H1 (cell line): ENCODE measurements around the gene SND1. TPM values are rescaled to one million over a fixed set of nuclear protein-coding genes. Genes with fewer than 3 reads are reported as not detected.

Experiments used
- ASH2L ChIP-seq: fragments of 200-600, 300-600 bp; sonication (generic); IDR thresholded peaks from one replicate; pipeline ENCODE4 v1.7.1; 2017; ENCODE audit warnings: low read length
- CHD2 ChIP-seq: IDR thresholded peaks from 2 replicates; pipeline ENCODE4 v1.6.1; 2012; ENCODE audit warnings: low read length, improper control_type of control experiment
- EZH2 ChIP-seq: fragments of 200-600 bp; sonication (generic); IDR thresholded peaks from 2 replicates; pipeline ENCODE4 v1.7.1; 2012; ENCODE audit warnings: low read depth, mild to moderate bottlenecking, moderate library complexity, low read length, inconsistent platforms; ENCODE audit not compliant: severe bottlenecking
- GABPA ChIP-seq: IDR thresholded peaks from 2 replicates; pipeline ENCODE4 v1.6.1; 2011; ENCODE audit warnings: mild to moderate bottlenecking, low read length, moderate library complexity, borderline replicate concordance; ENCODE audit not compliant: insufficient read depth
- JUN ChIP-seq: IDR thresholded peaks from 2 replicates; pipeline ENCODE4 v1.6.1; 2011; ENCODE audit warnings: low read depth, mild to moderate bottlenecking, improper control_type of control experiment, low read length
- KDM4A ChIP-seq: IDR thresholded peaks from one replicate; pipeline ENCODE4 v1.7.1; 2012; ENCODE audit warnings: low read depth, mild to moderate bottlenecking, moderate library complexity, low read length, inconsistent platforms; ENCODE audit not compliant: severe bottlenecking
- RAD21 ChIP-seq, 2 experiments: IDR thresholded peaks in 1 of 2; conservative IDR thresholded peaks in 1 of 2; 2 replicates each; pipeline ENCODE4 v1.6.1; 2011; ENCODE audit warnings: low read depth in 2 of 2, low read length in 2 of 2, improper control_type of control experiment in 1 of 2, inconsistent platforms in 1 of 2, mild to moderate bottlenecking in 1 of 2, moderate library complexity in 1 of 2
- polyA plus RNA-seq, 7 experiments: library from polyadenylated mRNA; depleted of rRNA in 3 of 7; stranded (reverse) in 5 of 7; unstranded in 2 of 7; fragments of >200 nt in 5 of 7; fragments of 200-250 nt in 2 of 7; gene quantifications; 1 replicate in 5 of 7; 2 replicates in 1 of 7; 4 replicates in 1 of 7; pipeline versions ENCODE4 v1.2.1 to v1.2.3, GENCODE V29; 2011 to 2013; ENCODE audit warnings: missing spikeins in 2 of 7, mixed read lengths in 2 of 7
- total RNA-seq: library from RNA; stranded (reverse); fragmentation: NEBNext Ultra II Directional; extraction: Animal tissue kit (Norgen Biotek cat#: 25700); gene quantifications from 2 replicates; pipeline ENCODE4 v1.2.1, GENCODE V29; 2021

The SND1 gene
- total and polyA plus RNA-seq, 2 of the 8 experiments (the other 6 are each of a cell fraction or from before 2014, with no cell fraction given), result 122 to 290 TPM

DNA sequence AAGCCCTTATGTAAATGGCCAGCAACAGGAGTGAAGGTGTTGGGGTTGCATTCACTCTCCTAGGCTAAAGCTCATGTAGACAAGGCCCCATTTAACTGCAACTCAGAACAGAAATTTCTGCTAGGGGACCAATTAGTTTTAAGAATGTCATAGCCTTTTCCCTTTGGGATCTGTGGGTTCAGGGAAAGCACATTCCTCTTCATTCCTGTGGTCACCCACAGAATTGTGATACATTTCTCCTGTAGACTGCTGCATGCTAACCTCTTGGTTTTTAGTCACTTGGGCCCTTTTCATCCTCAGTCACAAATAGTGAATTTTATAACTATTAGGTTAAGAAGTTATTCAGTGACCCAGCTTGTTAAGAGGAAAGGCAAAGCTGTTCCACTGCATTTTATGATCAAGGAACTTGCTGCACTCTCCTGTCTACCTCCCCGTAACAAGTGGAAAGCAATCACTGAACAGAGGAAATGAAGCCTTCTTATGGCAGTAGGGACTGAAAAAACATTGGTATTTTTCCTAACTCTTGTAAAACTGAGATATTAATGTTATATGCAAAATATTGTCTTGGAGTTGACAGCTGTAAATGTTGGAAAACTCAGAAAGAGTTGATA, 124.9 kb downstream of the SND1 start (continued):
- TF ChIP-seq KDM4A, result no peak
- TF ChIP-seq EZH2, result no peak
- TF ChIP-seq CHD2, result no peak
- no peak for TF ChIP-seq JUN
- no peak for TF ChIP-seq GABPA
- no peak for TF ChIP-seq ASH2L
- TF ChIP-seq RAD21 (IDR thresholded peaks at IDR 0.05 in 1 of 2, conservative IDR thresholded peaks at IDR 0.05 in 1 of 2; ENCODE audit: low read depth in 2 of 2, low read length in 2 of 2), result no peak
